Measurements from ENCODE around the gene GLCE.
"Not testable (repeated sequence)": the region's sequence is repeated elsewhere in the genome, so short reads cannot be mapped to it uniquely, and the experiment has no call there.

Gene GLCE

GRCh38 chr15:69161079-69161877 lies 843 bp downstream of the GLCE start:
- peak; percentile 16 for DNase-seq

- DNase-seq = no peak
These were observed 1.4 kb downstream of the GLCE start for GRCh38 chr15:69161878-69162213.

- no peak for DNase-seq
These were observed 2.8 kb downstream of the GLCE start for GRCh38 chr15:69163141-69163669.

GRCh38 chr15:69164807-69165636 lies 4.6 kb downstream of the GLCE start:
- peak; percentile 1 for DNase-seq

GRCh38 chr15:69165637-69166025 lies 5.2 kb downstream of the GLCE start:
- DNase-seq = no peak

- no peak for DNase-seq
These were observed 6.9 kb downstream of the GLCE start for GRCh38 chr15:69167218-69167846.

- DNase-seq = not testable (repeated sequence)
These were observed 7.9 kb downstream of the GLCE start for GRCh38 chr15:69168361-69168760.

- DNase-seq = not testable (repeated sequence)
These were observed 9.1 kb downstream of the GLCE start for GRCh38 chr15:69169540-69169939.

- DNase-seq = no peak
These were observed 10.2 kb downstream of the GLCE start for GRCh38 chr15:69170597-69170996.

GRCh38 chr15:69172847-69173246 lies 12.4 kb downstream of the GLCE start:
- DNase-seq = no peak

GRCh38 chr15:69175536-69175935 lies 15.1 kb downstream of the GLCE start:
- DNase-seq = no peak

- no peak for DNase-seq
These were observed 21.0 kb downstream of the GLCE start for GRCh38 chr15:69181424-69181823.

- DNase-seq = no peak
These were observed 24.8 kb downstream of the GLCE start for GRCh38 chr15:69185216-69185615.

GRCh38 chr15:69185706-69186105 lies 25.3 kb downstream of the GLCE start:
- no peak for DNase-seq

GRCh38 chr15:69189157-69189556 lies 28.7 kb downstream of the GLCE start:
- no peak for DNase-seq

GRCh38 chr15:69190091-69190490 lies 29.7 kb downstream of the GLCE start:
- DNase-seq = no peak

GRCh38 chr15:69190504-69190903 lies 30.1 kb downstream of the GLCE start:
- no peak for DNase-seq

GRCh38 chr15:69194025-69194827 lies 33.8 kb downstream of the GLCE start:
- DNase-seq = no peak

- DNase-seq = no peak
These were observed 34.4 kb downstream of the GLCE start for GRCh38 chr15:69194854-69195253.

GRCh38 chr15:69200832-69201745 lies 40.7 kb downstream of the GLCE start:
- DNase-seq = no peak

- no peak for DNase-seq
These were observed 45.6 kb downstream of the GLCE start for GRCh38 chr15:69206079-69206478.

GRCh38 chr15:69209661-69210060 lies 49.2 kb downstream of the GLCE start:
- no peak for DNase-seq

All from activated CD4-positive, alpha-beta T cell treated with anti-CD3 and anti-CD28 coated beads, Interleukin-2, Interleukin-6, amounts not matched to agents 100 ng/mL and 50 ng/mL, durations not matched to agents 16 hours and 8 hours (primary cell).